DMS153 (cell line): ENCODE results near the gene MRRF.

Experiments
- DNase-seq: peaks from one replicate; lab custom pipeline; 2025; lab: John Stamatoyannopoulos, UW

Gene MRRF

DNA sequence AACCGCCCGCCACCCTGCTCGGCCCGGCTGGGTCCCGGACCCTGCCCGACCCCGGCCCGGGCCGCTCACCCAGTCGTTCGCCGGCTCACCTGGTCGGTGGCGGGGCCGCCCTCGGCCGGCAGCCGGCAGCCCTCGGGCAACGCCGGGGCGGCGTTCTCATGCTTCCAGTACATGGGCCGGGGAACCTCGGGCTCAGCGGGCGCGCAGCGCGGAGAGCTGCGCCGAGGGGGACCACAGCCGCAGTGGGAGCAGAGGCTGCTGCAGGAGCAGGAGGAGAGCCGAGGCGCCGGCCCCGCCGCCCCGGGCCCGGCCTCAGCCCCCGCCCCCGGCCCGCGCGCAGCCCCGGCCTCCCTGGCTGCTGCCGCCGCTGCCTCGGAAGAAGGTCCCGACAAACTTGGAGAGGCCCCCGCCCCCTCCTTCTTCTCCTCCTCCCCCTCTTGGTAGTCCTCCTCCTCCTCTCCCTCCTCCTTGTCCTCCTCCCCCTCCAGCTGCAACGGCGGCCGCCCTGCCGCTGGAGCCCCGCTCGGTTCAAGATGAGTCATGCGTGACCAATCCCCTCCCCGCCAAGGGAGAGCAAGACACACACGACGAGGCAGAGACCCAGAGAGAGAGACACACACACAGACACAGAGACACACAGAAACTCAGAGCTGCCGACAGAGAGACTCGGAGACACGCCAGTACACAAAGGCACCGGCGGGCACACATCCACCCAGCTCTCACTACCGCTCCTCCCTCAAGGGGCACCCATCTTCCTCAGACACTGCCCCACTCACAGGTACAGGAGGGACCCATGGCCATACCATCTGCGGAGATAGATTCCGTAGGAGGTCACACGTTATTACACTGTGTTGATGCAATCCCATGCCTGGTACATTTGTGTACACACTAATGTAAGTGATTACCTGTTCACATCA, 35.9 kb upstream of the MRRF start, which contains the start of gene LHX6:
Gene LHX6 (minus strand): TSS at position 390 of the 917 bp plus-strand sequence. CDS start 217 bp downstream, at position 173.
- DNase-seq: no peak

DNA sequence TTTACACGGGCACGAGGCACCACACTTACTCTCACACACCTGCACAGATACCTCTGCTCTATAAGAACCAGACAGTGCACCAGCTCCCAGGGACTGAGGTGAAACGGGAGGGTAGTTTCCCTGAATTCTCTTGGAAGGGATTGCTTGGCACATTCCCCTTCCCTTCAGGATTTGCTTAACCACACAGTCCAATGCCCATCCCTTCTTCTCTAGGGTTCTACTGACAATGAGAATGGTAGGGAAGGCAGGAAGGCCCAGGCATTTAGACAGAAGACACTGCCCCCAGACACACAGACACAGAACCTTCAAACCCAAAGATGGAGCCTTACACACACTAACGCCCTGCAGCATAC, 35.2 kb upstream of the MRRF start:
- no peak for DNase-seq

DNA sequence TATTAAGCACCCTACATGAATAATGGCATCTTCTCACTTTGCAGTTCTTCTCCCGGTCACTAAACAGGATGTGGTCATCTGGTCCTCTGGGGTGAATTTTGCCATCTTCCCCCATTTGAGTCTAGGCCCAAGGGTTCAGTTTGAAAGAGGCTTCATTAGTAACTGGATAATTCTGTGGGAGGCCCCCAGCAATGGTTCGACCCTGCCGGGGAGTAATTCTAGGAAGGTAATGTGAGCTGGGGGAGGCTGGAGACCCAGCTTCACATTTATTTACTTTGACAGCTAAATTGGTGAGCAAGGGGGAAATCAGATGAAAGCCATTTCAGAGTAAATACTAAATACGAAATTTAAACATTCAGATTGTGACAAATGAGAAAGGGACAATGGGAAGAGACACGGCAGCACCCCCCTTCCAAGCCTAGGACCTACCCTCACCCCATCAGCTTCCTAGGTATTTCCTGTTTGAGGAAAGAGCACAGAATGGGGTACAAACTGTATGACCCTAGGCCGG, 31.8 kb upstream of the MRRF start:
- no peak for DNase-seq

DNA sequence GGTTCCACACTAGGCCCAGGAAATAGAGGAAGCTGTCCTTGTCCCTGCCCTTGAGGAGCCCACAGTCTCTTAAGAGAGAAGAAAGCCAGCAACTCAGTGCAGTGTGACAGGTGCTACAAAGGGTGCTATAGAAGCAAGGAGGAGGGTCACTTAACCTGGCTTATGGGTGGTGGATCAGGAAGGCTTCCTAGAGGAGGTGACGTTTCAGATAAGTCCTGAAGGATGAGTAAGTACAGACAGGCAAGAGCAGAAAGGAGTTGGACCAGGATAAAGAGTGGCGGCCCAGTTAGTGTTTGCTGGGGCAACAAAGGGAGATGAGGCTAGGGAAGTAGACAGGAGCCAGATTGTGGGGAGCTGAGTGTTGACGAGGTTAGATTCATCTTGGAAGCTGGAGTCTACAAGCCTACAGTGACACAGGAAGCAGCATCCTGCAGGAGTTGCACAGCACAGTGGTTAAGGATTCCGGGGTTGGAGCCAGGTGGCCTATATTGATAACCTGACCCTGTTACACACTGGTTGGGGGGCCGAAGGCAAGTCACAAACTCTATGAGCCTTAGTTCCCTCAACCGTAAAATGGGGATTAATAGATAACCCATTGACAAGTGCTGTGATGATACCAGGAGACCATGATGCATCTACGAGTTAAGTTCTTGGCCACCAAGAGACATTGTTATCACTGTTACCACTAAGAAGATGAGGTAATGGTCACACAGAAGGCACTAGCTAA, 30.5 kb upstream of the MRRF start:
- no peak for DNase-seq

DNA sequence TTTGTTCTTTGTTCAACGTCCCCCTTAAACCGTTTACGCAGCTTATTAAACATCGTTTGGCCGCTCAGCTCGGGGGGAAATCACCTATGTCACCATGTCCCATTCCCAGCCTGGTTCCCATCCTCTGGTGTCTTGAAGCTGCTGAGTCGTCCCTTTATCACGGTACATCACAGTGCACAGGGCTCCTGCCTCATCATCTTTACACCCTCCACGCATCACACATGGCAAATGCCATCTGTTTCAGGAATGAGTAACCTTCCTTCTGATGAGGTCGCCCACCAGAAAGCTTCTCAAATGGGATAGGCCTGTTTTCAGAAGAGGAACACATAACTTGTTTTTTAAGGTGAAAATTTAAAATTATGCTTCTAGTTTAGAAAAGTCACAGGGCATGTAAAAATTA, 28.0 kb upstream of the MRRF start:
- DNase-seq: no peak

DNA sequence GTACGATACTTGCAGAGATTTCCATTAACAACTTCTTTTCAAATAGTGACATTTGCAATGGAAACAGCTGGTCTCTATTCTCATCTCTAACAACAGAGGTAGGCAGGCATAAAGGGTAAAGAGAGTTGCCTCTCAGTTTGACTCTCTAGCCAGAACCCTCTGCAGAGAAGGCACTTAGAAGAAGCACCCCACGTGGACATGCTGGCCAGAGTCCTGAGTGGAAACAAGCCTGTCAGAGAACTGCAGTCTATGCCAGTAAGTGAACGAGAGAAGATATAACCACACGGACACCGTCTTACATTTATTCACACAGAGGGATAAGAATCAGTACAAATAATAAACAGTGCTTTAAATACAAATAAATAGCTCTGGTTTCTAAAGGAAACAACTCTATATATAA, 25.0 kb upstream of the MRRF start:
- DNase-seq: no peak

DNA sequence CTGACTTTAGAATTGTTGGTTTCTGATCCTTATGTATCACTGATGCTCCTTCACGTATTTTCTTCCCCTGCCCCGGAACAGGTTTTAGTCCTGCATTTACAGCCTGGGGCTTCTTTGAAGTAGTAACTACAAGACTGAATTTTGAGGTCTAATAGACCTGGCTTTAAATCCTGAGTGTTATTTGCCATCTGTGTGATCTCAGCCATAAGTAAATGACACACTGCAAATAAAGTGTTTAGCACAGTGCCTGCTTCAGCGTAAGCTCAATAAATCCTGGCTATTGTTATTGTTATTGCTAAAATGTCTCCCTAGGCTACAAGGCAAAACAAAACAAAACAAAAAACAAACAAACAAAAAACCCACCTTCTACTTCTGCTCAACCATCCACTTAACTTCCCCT, 20.3 kb upstream of the MRRF start:
- no peak for DNase-seq

DNA sequence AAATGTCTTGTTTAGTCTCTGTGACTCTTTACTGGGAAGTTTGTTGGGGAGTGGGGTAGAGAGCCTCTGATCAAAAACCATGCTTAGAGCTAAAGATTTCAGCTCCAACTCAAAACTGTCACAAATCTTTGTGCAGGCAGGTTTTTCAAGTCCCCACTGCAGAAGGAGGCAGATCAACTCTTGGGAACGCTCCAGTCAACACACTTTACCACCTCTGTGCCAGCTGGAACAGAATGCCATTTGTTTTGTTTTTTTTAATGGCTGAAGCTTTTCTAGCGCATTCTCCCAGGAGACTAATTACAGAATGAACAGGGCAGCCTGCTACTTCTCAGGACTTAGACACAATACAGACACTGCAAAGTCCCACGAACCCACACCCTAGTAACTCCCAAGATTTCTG, 18.0 kb upstream of the MRRF start:
- DNase-seq: no peak

DNA sequence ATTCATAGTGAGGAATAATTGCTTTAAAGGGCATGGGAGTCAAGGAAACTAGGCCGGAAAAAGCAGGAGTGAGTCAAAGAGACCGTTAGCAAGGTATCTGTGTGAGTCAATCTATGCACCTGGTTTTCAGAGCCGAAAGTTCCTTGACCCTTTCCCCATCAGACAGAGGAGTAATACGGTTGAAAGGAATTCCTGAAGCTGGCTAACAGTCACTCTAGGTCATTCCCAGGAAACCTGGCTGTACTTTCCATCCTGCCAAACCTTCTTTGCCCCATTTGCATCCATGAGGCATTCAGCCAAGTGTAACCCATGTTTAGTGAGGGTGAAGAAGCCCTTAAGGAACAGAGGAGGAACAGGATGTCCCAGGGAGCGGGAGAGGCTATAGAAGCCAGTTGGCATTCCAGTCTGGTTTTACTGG, 16.2 kb upstream of the MRRF start:
- DNase-seq: no peak

DNA sequence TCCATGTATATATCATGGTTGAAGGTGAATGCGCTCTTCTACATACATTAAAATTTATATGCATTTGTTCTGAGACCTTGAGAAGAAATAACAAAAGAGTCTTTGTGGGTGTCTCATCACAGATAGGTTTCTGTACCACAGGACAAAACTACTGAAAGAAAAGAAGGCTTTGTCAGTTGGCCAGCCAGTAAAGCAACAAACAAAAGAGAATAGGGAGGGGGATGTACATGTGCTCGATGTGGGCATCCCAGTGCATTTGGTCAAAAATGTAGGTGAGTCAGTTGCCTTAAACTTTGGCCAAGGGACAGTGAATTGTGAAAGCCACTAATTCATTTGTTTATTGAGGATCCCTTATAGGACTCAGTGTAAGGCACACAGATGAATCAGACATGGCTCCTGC, 13.3 kb upstream of the MRRF start:
- no peak for DNase-seq

DNA sequence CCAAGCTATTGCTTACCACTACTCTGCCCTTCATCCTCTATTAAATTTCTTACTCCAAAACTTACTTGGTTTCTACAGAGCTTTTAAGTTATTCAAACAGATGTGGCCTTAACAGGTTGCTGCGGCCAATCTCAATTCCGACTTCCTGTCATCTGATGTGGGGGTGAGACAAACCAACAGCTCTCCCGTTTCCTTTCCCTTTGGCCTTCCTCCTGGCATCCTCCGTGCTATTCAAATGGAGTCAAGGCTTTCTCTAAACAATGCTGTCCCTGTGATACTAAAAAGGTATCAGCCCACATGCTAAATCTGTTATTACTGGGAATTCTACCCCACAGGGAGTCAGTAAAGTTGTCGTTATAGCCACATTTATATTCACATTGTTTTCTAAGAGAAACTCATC, 11.9 kb upstream of the MRRF start:
- no peak for DNase-seq

DNA sequence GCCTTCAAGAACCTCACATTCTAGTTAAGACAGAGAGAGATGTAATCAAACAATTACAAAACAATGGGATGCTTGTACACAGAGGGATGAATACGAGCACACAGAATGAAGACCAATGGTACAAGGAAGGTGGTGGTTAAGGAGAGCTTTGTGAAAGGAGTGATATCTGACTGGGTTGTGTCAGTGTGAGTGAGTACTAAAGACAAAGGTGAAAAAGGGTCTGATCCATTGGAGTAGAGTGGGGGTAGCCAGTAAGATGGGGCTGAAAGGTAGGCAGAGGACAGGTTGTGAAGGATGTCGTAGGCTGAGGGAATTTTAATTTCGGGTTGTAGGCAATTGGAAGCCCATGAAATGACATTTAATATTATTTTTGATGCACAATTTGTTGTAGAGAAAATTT, 9.9 kb upstream of the MRRF start:
- DNase-seq: no peak

DNA sequence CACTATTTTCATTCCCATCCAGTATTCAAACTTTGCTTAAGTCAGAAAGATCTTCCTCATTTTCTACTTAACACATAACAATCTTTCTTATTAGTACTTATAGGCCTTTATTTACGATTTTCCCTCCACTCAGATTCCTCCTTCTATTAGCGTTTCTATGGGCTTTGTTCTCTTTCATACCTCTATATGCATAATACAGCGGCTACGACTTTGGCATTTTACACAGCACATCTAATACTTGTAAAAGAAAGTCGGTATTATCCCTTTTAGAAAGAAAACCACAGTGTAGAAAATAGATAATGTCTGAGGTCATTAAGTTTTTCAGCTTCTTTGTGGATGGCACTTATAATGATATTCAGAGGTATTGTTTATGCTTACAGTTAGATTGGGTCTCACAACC, 8.5 kb upstream of the MRRF start:
- no peak for DNase-seq

DNA sequence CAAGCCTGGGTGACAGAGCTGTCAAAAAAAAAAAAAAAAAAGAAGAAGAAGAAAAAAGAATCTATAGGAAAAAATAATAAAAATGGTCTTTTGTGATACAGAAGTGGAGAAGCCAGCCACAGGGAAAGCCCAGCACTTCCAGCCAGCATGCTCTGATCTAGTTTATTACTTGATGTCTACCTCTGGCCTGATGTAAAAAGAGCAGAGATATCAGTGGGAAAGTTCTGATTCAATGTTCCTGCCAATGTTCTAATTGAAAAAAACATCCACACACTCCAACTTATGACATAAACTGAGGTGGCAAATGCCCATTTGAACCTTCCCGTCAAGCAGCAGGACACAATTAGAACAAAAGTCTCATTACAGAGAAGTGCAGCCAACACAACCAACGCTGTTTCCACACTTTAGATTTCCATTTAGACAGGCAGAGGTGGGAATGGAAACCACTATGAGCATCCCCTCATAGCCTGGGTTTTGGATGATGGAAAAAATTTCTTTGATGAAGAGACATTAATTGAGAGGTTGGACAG, 5.7 kb upstream of the MRRF start:
- no peak for DNase-seq

DNA sequence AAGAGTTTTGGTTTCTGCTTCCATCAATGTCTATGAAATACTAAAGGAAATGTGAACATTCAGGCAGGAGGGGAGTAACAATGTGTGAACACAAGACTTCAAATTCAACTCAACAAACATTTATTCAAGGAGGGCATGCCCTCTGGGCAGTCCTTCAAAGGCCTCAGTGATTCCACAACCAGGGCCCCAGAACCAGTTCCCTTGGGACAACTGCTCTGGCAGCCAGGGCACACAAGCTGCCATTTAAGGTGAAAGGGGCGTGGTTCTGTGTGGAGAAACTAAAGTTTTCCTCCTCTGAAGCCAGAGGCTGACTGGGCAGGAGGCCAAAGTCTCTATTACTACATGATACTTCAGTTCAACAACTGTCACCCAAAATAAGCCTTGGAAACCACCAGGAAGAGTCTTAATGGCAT, 3.2 kb upstream of the MRRF start:
- peak; percentile 54 for DNase-seq

DNA sequence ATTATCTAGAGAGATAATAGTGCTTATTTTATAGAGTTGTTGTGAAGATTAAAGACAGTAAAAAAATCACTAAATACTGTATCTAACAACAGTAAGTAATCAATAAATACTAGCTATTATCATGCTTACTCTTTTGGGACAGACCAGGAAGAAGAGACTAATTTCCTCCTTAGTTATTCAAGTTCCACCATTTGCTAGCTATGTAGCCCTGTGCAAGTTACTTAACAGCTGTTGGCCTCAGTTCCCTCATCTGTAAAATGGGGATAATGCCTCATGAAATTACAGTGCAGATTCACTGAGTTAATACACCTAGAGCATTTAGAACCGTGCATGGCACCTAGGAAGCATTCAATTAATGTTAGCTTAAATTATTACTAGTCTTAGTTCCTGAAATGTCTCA, 2.6 kb upstream of the MRRF start:
- DNase-seq: no peak

DNA sequence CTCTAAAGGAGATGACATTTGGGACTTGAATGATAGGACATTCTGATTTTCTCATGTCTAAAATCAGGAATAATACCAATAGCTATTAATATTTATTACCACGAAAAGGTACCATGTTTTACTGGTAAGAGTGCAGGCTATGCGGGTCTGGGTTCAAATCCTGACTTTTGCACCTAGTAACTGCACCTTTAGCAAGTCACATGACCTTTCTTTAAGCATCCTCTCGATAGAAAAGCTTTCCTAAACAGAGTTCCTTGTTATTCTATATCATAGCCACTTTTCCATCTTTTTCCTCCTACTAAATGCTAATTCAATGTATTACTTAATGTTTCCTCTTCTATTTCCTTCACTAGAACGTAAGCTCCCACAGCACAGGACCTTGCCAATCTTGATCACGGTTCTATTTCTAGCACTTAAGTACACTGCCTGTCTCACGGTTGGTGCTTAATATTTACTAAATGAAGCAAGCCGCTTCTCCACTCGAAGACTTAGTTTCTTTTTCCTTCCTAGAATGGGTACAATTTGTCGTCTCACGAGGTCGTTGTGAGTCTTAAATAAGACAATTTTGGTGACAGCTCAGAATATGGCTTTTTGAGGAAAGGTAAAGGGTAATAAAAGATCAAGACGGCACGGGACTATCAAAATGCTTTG, 858 bp upstream of the MRRF start:
- no peak for DNase-seq

DNA sequence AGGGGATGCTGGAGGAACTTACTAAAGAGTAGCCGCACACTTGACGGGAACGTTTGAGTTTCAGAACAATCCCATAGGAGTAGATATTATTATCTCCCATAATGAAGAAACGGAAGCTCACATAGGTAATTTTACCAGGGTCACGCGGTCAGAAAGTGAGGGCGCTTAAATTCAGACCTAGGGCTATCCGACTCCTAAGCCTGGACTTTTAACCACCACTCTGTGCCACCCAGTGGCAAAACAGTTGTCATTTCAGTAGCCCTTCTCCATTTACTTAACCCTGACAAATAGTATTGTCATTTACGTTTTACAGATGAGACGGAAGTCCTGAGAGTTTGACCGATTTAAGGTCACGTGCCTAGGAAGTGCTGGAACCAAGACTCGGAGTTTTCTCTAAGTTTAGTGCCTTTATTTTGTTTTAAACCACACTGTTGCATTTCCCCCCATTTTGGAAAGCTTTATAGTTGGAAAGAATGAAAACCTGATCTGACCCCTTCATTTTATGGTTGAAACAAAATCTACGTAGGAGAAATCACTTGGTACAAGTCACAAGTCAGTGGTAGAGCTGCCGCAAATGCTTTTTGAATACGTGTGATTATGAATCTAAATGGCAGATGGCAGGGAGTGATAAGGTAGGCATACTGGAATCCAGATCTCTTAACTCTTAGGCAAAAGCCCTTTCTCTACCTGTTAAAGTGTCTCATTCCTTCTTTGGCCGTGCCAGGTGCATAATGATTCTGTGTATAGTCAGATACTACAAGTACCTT, 650 bp downstream of the MRRF start:
- DNase-seq: no peak

DNA sequence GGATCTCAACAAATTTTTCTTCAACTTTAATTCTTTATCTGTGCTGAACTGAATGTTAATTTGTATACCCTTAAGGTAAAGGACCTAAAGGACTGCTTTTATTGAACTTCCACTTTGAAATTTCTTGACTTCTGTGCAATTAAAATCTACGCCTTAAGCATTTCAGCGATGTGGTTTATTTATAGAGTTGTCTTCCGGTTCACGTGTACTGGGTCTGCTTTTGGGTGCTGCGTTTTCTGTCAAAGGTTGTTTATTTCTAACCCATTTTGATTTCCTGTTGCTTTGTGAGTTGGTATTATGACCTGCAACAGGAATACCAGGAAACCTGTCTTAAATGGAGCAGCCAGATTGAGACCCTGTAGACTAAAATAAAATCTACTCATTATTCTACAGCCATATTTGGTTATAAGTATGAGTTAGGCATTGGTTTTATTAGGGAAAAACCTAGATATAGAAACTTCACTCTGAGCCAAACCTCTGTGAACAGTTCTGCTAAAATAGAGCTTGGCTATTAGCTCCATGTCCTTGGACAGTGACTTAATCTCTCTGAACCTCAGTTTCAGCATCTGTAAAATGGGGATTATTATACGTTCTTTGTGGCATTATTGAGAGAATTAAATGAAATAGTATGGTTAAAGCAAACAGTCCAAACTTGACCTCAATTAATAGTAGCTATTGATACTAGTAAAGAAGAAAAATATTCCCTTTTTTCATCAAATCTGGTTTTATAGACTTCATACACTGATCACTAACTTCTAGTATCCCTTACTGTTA, 3.5 kb downstream of the MRRF start:
- DNase-seq: no peak

DNA sequence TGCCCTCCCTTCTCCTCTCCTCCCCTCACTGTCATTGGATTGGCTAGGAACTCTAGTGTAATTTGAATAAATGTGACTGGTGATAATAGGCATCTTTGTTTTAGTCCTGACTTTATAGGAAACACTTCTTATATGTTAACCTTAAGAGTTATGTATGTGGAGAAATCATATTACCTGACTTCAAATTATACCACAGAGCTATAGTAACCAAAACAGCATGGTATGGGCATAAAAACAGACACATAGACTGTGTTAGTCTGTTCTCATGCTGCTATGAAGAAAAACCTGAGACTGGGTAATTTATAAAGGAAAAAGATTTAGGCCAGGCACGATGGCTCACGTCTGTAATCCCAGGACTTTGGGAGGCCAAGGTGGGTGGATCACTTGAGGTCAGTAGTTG, 9.4 kb downstream of the MRRF start:
- no peak for DNase-seq

DNA sequence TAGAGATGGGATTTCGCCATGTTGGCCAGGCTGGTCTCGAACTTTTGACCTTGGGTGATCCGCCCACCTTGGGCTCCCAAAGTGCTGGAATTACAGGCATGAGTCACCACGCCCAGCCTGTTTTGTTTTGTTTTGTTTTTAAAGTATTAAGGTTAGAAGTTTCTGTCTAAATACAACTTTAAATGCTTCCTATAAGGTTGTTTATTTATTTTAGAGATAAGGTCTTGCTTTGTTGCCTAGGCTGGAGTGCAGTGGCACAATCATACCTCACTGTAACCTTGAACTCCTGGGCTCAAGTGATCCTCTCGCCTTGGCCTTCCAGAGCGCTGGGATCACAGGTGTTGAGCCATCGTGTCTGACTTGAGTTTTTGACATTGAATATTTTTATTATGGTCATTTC, 11.4 kb downstream of the MRRF start:
- DNase-seq: no peak
